GM18526 (cell line): ENCODE data around the gene FCHSD2.

Experiments used
- POLR2A ChIP-seq: IDR thresholded peaks from 3 replicates; pipeline ENCODE4 v1.6.1; 2011; ENCODE audit not compliant: insufficient read length; ENCODE audit errors: extremely low read depth

The FCHSD2 gene

DNA sequence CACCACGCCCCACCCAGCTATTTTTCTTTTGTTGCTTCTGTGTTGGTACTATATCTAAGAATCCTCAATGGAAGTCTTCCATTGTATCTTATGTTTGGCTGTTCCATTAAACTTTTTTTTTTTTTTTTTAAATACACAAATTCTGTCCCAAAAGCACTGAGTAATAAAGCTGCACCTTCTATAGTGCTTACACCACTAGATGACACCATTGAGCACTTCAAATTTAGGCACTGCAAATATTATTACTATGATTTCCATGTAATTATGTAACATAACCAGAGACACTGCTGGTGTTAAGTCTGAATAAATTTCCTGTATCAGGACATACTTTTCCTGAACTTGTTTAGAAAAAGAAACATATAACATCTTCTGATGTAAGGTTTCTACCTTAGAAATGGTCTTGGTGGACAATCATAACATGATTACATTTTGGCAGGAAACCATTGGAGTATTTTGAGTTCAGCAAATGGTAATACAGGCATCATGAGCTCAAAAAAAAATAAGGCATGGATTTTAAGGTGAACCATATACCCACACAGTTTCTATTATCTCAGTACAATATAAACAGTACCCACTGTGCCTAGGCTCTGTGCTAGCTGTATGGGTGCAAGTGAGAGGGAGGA, 217.4 kb downstream of the FCHSD2 start:
- TF ChIP-seq POLR2A: no peak

DNA sequence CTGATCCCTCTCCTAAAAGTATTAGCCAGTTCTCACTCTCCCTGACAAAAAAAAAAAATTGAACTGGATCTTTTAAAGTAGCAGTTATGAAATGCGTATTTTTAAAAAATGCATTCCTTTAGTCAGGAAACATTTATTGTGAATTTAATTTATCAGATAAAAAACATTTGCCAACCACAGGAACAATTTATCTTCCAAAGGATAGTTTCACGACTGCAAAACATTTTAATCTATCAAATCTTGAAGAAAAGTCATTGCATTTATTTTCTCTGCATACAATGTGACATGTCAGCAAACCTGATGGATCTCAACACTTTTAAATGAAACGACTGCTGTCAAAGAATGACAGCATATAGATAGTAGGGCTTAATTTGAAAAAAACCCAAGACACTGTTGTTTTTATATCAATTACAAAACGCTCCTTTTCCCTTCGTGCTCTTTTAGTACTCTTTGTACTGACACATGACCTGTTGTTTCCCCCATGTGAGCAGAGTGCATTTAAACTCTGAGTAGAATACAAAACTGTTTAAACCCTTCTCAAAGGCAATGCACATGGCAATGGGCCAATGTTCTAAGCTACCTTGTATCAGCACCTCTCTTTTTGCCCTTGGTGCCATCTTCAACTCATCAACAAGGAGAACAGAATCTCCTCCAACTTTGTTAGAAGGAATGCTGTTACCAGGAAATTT, 220.9 kb downstream of the FCHSD2 start:
- no peak for TF ChIP-seq POLR2A

DNA sequence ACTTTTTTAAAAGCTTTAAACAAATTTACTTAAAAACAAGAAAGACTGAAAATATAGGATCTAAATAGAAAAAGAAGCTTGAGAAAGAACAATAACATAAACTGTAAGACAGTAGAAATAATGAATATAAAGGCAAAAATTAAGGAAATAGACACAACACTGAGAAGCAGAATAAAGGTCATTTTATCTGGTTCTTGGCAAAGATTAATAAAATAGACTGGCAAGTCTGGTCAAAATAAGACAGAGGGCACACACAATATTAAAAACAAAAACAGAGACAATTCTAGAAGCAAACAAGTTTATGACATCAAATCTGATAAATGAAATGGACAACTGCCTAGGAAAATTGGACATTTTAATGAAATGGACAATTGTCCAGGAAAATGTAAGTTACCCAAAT, 222.1 kb downstream of the FCHSD2 start:
- no peak for TF ChIP-seq POLR2A

GRCh38 chr11:72918851-72919250, 223.3 kb downstream of the FCHSD2 start:
- TF ChIP-seq POLR2A: no peak

GRCh38 chr11:72912253-72912652, 229.9 kb downstream of the FCHSD2 start:
- TF ChIP-seq POLR2A: no peak

DNA sequence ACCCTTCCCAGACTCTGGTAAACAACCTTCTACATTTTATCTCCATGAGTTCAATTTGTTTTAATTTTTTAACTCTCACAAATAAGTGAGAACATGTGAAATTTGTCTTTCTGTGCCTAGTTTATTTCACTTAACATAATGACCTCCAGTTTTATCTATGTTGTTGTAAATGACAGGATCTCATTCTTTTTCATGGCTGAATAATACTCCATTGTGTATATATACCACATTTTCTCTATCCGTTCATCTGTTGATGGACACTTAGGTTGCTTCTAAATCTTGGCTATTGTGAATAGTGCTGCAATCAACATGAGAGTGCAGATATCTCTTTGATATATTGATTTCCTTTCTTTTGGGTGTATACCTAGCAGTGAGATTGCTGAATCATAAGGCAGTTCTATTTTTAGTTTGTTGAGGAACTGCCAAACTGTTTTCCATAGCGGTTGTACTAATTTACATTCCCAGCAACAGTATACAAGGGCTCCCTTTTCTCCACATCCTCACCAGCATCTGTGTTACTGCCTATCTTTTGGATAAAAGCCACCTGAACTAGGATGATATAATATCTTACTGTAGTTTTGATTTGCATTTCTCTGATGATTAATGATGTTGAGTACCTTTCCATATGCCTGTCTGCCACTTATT, 234.0 kb downstream of the FCHSD2 start:
- no peak for TF ChIP-seq POLR2A

DNA sequence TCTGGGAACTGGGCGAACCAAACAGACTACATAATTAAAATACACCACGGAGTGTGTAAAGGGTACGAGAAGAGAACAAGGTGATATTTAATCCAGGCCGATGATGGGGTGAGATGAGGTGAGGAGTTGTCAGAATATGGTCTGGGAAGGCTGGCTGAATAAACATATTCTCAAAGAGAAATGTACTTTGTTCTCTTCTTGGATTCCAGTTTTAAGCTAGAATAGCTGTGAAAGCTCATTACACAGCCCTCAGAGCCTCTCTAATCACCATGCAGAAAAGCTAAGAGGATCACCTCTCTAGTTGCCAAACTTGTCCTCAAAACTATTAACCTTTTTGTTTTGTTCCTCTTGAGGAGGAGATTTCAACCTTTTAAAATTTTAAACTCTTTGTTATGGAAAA, 238.1 kb downstream of the FCHSD2 start:
- no peak for TF ChIP-seq POLR2A

- no peak for TF ChIP-seq POLR2A
Measured at GRCh38 chr11:72901374-72901773, 240.7 kb downstream of the FCHSD2 start.

GRCh38 chr11:72900013-72900412, 242.1 kb downstream of the FCHSD2 start:
- no peak for TF ChIP-seq POLR2A

DNA sequence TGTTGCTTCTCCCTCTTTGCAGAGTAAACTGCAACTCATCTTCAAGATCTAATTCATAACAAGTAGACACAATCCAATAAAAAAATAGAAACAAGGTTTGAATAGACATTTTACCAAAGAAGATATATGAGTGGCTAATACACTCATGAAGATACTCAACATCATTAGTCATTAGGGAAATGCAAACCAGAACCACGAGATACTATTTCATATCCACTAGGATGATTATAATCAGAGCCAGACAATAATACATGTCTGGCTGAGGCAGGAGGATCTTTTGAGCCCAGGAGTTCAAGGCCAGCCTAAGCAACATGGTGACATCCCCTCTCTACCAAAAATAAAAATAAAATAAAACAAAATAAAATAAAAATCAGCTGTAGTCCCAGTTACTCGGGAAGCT, 242.9 kb downstream of the FCHSD2 start:
- no peak for TF ChIP-seq POLR2A

GRCh38 chr11:72897506-72897905, 244.6 kb downstream of the FCHSD2 start:
- TF ChIP-seq POLR2A: no peak

- TF ChIP-seq POLR2A: no peak
Measured at GRCh38 chr11:72896431-72896830, 245.7 kb downstream of the FCHSD2 start.

- no peak for TF ChIP-seq POLR2A
Measured at GRCh38 chr11:72890881-72891280, 251.2 kb downstream of the FCHSD2 start.

- no peak for TF ChIP-seq POLR2A
Measured at GRCh38 chr11:72886619-72887018, 255.5 kb downstream of the FCHSD2 start.

GRCh38 chr11:72885749-72886609, 256.1 kb downstream of the FCHSD2 start:
- TF ChIP-seq POLR2A: no peak
